ENCODE measurements around the gene SUGCT. TPM values are rescaled to one million over a fixed set of nuclear protein-coding genes. Genes with fewer than 3 reads are reported as not detected.

Gene SUGCT
- total RNA-seq, 1 donor from 2014 or later: not detected

DNA sequence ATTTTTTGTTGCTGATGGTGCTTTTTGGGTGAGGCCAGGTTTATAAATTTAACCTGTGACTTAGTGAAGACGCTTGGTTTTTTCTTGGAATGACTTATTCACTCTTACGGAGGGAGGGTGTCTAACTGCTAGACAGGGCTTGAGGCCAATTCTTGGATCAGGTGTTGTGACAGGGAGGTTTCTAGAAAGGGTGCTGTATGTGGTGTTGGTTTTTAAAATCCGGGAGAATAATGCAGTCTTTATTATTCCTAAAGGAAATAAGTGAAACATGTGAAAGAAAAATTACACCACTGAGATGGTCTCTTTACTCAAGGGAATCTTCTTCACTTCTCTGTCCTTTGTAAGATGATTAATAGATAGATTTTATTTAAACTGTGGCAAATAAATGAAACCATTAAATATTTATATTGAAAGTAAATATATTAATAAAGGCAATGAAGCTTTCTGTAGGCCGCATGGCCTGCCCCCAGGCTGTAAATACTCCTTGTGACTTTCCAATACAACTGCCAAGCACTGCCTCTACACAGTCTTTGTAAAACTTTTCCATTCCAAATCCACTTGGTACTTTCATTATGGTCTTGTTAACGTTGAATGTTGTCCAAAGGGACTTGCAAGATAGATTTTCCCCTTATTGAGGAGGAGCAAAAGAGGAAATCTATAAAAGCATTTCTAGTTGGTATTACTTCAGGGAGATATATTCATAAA lies 323.1 kb downstream of the SUGCT start:
- intact Hi-C loops (cut with micrococcal nuclease): no loop called here

GRCh38 chr7:40463446-40463845 lies 328.6 kb downstream of the SUGCT start:
- intact Hi-C loops (cut with micrococcal nuclease): no loop called here

- intact Hi-C loops (cut with micrococcal nuclease): no loop called here
Measured at GRCh38 chr7:40468891-40469864, 334.4 kb downstream of the SUGCT start.

DNA sequence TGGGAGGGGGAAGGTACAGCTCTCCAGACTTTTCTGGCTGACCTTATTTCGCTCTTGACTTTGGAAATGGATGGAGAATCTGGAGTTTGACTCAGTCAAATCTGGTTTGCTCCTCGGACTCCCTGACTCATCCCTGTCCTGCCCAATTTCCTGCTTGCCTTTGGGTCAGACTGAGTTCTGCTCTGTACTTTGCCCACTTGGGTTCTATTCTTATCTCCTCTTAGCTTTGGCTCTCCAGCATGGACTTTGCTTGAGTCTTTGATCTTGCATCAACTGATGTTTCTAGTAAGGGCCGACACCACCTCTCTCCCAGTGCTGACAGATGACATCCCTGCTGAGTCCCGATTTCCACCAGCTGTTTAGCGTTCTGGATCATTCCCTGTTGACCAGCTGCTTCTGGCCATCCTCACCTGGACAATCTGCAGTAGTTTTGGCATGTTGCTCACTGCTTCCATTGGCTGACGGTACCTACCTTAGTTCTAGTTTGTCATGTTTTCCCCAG lies 335.3 kb downstream of the SUGCT start:
- intact Hi-C loops (cut with micrococcal nuclease): no loop called here

GRCh38 chr7:40470817-40471216 lies 336.0 kb downstream of the SUGCT start:
- intact Hi-C loops (cut with micrococcal nuclease): no loop called here

DNA sequence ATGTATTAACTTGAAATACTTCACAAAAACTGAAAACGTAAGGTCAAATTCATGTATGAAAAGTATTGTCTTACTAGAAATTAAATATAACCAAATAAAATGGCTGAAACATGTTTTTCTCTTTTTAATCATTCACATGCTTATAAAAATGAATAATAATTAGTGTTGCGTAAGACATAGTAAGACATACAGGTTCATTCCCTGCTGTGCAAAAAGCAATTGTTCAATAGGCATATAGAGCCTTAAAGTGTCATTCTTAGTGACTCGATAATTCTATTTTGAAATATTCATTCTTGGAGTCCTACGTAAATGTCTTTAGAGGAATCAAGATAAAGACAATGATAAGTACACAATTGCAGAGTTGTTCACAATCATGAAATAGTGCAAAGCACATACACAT lies 337.1 kb downstream of the SUGCT start:
- intact Hi-C loops (cut with micrococcal nuclease): no loop called here

DNA sequence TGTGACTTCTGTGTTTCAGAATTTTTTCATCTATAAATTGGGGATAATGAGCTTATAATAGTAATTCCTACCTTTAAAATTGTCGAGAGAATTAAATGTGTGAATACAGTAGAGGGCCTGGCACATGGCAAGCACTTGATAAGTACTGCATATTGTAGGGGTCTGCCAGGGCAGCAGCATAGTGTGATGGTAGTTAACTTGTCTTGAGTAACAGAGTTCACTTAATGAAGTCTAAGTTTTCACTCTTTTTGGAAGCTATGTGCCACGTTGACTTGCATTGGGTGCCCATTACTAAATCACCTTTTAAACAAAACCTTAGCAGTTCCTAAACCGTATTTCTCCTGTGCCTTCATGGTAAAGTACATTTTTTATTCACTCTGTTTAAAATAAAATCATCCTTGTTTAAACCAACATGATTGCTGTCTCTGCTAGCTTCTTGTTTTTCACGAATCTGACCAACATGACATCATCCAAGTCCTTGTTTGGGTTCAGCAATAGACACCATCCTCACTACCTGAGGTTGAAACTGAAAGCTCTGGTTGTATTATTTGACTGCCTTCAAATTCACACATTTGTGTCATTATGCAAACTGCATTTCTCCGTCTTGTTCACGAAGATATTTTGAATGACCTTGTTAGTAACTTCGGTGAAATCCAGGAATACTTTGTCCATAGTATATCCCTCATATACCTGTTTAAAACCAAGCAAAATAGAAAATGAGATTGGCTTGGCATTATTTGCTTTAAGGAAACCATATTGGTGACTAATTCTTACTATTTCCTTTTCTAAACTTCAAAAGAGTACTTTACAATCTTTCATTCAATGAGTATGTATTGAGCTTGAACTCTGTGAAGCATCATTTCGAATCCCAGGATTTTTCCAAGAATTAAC lies 340.2 kb downstream of the SUGCT start:
- intact Hi-C loops (cut with micrococcal nuclease): no loop called here

DNA sequence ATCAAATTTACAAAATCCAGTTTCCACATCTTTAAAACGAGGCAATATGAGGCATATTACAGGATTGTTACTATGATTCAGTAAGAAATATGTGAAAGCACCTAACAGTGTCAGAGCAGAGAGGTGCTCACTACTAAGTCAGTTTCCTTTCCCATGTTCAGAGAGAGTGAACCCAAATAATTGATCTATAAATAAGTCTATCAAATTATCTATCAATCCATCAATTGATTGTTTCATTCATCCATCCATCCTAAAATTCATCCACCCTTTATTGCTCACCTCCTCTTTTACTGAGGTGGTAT lies 340.8 kb downstream of the SUGCT start:
- intact Hi-C loops (cut with micrococcal nuclease): no loop called here

DNA sequence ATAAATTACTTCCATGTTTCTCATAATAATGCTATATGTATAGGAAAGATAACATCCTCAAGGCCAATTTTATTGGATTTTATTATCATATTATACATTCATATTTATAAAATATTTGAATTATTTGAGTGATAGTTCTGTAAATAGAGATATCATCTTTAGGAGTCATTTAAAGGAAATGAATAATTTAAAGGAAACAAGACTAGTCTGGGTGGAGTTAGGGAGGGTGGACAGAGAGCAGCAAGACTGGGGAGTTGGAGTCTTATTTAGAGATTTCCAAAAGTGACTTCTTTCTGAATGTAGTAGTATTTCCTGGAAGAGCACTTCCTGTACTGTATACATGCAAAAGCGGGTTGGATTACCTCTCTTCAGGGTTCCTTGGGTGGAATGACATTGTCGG lies 342.3 kb downstream of the SUGCT start:
- intact Hi-C loops (cut with micrococcal nuclease): no loop called here

DNA sequence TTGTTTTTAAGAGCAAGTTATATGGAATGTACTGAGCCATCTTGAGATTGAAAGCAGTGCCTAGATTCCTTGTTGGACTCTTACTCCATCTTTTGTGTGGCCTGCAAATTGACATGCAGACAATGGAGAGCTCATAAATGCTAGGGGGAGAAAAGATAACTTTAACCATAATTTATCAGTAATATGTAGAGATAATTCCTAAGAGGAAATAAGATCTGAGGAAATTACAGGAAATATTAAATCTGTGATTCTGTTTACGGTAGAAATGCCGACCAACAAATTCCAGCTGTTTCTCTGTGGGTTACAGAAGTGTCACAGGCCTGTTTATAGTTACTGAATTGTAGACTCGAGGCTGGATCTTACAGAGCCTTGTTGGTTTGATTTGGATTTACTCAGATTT lies 348.0 kb downstream of the SUGCT start:
- intact Hi-C loops (cut with micrococcal nuclease): no loop called here

DNA sequence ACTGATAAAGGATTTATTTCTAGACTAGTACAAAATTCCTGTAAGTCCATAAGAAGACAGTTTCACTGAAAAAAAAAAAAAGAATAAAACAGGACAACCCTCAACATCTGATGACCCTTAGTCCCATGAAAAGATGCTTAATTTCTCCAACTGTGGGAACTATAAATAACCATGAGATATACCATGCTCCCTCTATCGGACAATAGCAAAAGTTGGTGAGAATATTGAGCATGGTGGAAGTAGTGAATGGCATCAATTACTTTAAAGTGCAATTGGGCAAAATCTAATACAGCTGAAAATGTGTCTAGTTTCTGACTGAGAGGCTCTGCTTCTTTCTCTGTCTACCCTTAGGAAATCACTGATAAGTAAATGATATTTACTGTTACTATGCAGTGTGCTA lies 348.8 kb downstream of the SUGCT start:
- intact Hi-C loops (cut with micrococcal nuclease): no loop called here

DNA sequence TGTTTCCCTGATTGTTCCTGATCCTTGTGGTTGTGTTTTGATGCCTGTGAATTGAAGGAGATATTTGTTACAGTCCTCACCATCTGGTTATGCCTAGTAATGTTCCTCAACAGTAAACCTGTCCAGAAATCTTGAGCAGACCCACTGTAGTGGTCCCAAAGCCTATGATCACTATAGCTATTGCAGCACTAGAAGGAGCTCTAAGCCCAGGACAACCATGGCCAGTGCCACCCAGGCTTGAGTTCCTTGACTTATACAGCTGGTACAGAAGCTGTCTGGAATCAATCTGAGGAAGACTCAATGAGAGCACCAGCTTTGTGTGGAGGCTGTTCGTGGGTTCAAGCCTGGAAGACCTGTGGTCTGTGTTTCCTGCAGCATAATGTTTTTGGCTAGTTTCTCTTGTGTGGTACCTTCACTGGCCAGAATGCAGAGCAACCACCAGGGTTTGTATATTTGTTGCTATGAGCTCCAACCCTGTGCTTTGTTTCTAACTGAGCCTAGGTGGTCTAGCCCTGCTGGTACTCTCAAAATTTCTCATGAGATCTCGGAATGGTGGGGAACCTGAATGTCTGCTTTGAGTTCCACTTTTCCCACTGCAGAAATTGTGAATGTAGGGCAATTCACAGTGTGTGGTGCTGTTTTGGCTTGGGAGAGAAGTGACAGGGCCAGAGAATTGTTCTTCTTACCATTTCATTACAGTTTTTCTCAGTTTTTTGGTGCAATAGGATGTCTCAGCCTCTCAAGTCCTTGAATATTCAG lies 355.2 kb downstream of the SUGCT start:
- intact Hi-C loops (cut with micrococcal nuclease): no loop called here

GRCh38 chr7:40490603-40490924 lies 355.8 kb downstream of the SUGCT start:
- intact Hi-C loops (cut with micrococcal nuclease): no loop called here

- intact Hi-C loops (cut with micrococcal nuclease): no loop called here
Measured at GRCh38 chr7:40492946-40493345, 358.1 kb downstream of the SUGCT start.

GRCh38 chr7:40493609-40494051 lies 358.8 kb downstream of the SUGCT start:
- intact Hi-C loops (cut with micrococcal nuclease): no loop called here

- intact Hi-C loops (cut with micrococcal nuclease): no loop called here
Measured at GRCh38 chr7:40498924-40499510, 364.2 kb downstream of the SUGCT start.

DNA sequence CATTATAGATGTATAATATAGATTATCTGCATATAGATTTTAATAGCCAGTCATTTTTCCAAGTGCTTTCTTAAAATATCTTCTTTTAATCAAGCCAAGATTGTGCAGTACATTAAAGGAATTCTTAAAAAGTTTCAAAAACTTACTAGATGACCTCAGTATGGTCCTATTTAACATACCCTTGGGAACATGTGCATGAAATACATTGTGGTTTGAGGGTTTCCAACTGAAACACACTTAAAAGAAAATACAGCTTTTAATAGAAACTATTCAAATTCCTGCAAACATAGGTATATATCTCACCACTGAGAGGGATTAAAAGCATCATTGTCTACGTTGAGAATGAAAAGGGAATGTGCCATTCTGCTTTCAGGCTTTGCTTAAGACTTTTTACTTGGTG lies 364.9 kb downstream of the SUGCT start:
- intact Hi-C loops (cut with micrococcal nuclease): no loop called here

GRCh38 chr7:40500219-40500618 lies 365.4 kb downstream of the SUGCT start:
- intact Hi-C loops (cut with micrococcal nuclease): no loop called here

GRCh38 chr7:40502359-40502758 lies 367.6 kb downstream of the SUGCT start:
- intact Hi-C loops (cut with micrococcal nuclease): no loop called here

DNA sequence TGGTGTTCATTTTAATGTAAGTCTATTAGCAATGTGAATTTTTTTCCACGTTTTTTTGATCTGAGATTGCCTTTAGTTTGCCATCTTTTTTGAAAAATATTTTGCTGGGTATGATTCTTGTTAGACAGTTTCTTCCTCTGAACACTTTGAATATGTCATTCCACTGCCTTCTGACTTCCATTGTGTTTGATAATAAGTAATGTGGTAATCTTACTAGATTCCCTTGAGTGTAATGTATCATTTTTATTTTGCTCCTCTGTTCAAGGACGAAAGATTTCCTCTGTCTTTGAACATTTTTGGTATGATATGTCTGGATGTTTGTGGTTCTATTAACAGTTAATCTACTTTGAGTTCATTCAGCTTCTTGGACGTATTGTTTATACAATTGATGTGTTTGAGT lies 371.4 kb downstream of the SUGCT start:
- intact Hi-C loops (cut with micrococcal nuclease): no loop called here

GRCh38 chr7:40507166-40507565 lies 372.4 kb downstream of the SUGCT start:
- intact Hi-C loops (cut with micrococcal nuclease): no loop called here
